Activated gamma-delta T cell (primary cell): ENCODE data around the gene DNAH17.

Source experiments
- DNase-seq: peaks from one replicate; lab custom pipeline; 2025; lab: John Stamatoyannopoulos, UW

The DNAH17 gene

GRCh38 chr17:78572239-78573205 lies 4.7 kb downstream of the DNAH17 start:
- no peak for DNase-seq

DNA sequence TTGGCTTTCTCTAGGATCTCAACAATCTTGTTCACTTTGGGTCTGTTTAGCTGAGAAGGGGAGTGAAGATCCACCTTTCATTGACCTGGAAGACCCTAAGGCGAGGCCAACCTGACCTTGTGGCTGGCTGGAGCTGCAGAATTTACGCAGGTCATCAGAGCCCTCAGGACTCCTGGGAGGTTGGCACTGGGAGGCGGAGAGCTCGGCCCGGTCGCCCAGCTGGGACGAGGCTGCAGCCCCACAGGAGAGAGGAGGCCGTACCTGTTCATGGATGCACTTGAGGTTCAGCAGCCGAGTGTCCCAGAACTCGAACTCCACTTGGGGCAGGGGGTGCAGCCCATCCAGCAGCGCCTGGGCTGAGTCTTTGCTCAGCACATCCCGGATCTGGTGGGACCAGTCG lies 5.9 kb downstream of the DNAH17 start:
- DNase-seq: no peak

GRCh38 chr17:78568494-78569115 lies 8.6 kb downstream of the DNAH17 start:
- DNase-seq: no peak

- no peak for DNase-seq
Observed at GRCh38 chr17:78567991-78568390, 9.2 kb downstream of the DNAH17 start.

- DNase-seq: no peak
Observed at GRCh38 chr17:78566947-78567346, 10.2 kb downstream of the DNAH17 start.

DNA sequence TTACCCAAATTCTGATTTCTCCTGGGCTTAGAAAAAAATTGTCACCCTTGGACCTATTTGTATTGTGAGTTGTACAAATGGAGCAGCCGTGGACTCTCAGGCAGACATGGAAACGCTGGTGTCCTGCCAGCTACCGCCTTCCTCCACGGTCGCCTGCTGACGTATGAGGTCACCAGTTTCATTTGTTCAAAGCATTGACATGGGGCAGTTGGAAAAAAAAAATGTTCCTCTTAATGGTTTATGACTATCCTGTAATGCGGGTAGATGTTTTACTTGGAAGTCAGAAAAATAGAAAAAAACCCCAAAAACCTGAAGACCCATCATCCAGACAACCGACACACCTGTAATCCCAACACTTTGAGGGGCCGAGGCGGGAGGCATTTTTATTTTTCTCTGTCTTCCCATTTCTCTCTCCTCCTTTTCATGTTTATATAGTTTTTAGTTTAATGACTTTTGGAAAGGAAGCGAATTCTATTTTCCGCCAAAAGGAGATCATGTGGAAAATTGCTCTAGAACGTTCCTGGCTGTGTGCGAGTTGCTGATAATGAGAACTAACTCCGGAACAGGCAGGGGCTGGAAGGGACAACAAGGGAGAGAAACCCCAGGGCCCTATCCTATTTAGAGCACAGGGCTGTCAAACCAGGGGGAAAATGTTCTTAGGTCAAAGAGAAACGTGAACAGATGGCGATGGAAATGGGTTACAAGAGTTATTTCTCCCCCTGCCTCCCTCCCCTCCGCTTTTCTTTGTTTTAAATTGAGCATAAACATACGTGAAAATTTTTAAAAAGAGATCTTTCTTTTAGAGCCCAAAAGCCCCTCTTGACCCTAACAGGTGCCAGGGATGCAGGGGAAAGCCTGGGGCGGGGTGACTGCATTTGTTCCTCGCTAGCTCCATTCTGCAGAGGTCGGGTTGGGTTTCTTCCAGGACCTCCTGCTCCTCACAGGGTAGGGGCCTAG lies 13.7 kb downstream of the DNAH17 start:
- DNase-seq: no peak

DNA sequence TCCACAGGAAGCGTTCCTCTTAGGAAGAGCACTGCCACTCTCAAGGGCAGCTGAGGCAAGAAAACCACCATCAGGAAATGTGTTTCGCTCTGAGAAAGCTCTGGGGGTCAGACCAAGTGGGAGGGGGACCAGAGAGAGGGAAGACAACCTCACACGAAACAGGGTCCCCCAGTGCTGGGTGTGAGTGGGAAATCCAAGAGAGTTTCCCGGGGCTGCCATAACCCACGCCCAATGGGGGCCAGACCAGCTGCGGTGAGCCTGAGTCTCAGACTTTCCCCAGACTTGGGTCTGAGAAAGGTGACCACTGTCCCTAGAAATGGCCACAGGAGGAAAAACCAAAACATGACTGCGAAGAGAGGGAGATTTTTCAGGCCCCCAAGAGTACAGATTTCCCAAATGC lies 14.5 kb downstream of the DNAH17 start:
- no peak for DNase-seq

DNA sequence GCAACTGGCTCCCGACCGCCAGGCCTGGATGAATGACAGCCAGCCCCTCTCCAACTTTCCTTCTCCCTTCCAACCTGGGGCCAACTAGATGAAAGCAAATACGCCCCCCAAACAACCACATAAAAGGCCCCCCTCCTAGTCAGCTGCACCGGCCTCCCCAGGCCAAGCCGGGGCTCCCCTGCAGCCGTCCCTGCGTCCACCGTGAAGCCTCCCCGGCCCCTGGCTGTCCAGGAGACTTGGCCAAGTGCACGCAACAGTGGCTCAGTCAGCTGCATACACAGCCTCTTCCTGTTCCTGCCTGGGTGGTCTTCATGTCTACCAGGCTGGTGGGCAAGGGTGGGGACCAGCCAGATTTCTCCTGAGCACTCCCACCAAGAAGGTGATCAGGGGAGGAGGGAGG lies 16.0 kb downstream of the DNAH17 start:
- DNase-seq: no peak

GRCh38 chr17:78560731-78561130 lies 16.5 kb downstream of the DNAH17 start:
- no peak for DNase-seq

GRCh38 chr17:78559749-78560368 lies 17.3 kb downstream of the DNAH17 start:
- DNase-seq: no peak

DNA sequence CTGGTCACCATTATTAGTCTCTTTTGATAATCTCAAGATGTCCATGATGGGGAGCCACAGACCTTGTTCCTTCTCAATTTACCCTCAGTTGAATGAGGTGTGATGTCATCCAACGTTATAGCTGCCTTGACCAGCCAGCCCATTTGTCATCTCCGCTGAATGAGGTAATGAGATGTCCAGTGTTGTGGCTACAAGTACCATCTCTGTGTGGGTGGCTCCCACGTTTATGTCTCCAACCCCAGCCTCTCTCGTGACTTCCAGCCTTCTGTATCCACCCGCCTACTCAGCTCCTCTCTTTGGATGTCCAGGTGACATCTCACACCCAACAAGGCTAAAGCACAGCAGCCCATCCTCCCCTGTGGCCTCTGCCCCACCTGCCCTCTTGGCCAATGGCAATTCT lies 18.2 kb downstream of the DNAH17 start:
- DNase-seq: no peak

GRCh38 chr17:78558181-78558850 lies 18.9 kb downstream of the DNAH17 start:
- no peak for DNase-seq

GRCh38 chr17:78557598-78558039 lies 19.6 kb downstream of the DNAH17 start:
- DNase-seq: no peak

GRCh38 chr17:78556812-78557211 lies 20.4 kb downstream of the DNAH17 start:
- no peak for DNase-seq

DNA sequence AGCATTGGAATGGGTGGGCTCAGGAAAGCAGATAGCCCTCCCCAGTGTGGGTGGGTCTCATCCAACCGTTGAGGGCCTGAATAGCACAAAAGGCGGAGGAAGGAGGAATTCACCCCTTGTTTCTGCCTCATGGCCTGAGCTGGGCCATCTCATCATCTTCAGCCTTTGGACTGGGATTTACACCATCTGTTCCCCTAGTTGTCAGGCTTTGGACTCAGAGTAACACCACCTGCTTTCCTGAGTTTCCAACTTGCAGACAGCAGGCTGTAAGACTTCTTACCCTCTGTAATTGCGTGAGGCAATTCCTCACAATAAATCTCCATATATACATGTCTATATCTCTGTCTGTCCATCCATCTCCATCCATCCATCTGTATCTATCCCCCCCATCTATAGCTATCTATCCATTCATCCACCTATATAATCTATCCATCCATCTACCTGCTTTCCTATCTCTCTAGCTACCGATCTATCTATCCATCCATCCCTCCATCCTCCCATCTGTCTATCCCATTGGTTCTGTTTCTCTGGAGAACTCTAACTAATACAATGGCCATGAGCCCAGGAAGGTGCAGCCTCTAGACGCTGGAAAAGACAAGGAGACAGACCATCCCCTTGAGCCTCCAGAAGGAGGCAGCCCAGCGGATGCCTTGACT lies 21.3 kb downstream of the DNAH17 start:
- no peak for DNase-seq

DNA sequence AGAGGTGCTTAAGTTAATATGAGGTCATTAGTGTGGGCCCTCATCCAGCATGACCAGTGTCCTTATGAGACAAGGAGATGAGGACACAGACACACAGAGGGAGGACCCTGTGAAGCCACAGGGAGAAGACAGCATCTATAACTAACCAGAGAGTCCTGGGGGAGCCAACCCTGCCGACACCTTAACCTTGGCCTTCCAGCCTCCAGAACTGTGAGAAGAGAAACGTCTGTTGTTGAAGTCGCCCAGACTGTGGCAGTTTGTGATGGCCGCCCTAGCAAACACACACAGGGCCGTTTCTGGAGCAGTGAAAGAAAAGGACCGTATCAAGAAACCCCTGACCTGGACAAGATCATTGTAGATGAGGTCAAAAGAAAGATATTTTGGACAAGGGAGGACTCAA lies 26.7 kb downstream of the DNAH17 start:
- no peak for DNase-seq

DNA sequence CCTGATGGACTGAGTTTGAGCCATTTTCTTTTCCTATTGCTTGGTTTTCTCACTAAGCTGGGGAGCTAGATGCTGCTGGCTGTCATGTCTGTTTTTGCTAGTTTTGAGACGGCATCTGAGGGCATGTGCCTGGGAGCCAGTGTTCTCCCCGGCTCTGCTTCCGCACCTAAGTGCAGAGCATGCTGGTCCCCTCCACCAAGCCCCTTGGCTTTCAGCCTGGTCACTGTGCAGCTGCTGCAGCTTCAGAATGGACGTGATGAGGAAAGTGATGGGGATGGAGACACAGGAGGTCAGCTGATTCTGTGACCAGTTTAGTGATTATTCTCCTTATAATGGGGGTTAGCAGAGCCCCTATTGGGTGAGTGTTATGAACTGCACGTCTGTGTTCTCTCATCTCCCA lies 28.5 kb downstream of the DNAH17 start:
- no peak for DNase-seq

GRCh38 chr17:78547035-78547434 lies 30.2 kb downstream of the DNAH17 start:
- no peak for DNase-seq

DNA sequence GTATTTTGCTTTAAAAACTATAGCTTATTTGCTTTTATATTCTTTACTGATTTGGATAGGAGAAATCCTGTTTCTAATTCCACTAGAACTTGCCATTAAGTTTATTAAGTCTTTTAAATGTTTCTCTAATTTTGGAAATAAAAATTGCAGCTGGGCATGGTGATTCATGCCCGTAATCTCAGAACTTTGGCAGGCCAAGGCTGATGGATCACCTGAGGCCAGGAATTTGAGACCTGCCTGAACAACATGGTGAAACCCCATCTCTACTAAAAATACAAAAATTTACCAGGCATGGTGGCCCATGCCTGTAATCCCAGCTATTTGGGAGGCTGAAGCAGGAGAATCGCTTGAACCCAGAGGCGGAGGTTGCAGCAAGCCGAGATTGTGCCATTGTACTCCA lies 30.7 kb downstream of the DNAH17 start:
- DNase-seq: no peak
